ENCODE data around the gene ADRA2B.
"Not testable (repeated sequence)": the region's sequence is repeated elsewhere in the genome, so short reads cannot be mapped to it uniquely, and the experiment has no call there.

DNA sequence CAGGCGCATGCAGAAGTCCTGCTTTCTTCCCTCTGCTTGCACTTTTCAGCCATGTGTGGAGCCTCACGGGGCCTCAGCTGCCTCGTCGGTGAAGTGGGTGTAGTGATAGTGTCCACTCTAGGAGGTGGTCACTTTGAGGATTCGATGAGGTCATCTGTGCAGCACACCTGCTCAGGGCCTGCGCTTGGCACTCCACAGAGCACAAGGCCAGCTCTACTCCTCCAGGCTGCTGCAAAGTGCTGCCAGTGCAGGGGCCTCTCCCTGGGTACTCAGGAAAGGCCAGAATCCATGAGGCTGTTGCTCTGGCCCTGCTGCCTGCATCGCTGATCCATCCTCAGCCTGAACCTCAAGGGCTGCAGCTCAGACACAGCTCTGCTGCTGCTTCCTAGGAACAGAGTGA lies 49.9 kb downstream of the ADRA2B start:
- TF ChIP-seq, protein P1, sequence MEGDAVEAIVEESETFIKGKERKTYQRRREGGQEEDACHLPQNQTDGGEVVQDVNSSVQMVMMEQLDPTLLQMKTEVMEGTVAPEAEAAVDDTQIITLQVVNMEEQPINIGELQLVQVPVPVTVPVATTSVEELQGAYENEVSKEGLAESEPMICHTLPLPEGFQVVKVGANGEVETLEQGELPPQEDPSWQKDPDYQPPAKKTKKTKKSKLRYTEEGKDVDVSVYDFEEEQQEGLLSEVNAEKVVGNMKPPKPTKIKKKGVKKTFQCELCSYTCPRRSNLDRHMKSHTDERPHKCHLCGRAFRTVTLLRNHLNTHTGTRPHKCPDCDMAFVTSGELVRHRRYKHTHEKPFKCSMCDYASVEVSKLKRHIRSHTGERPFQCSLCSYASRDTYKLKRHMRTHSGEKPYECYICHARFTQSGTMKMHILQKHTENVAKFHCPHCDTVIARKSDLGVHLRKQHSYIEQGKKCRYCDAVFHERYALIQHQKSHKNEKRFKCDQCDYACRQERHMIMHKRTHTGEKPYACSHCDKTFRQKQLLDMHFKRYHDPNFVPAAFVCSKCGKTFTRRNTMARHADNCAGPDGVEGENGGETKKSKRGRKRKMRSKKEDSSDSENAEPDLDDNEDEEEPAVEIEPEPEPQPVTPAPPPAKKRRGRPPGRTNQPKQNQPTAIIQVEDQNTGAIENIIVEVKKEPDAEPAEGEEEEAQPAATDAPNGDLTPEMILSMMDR (IDR thresholded peaks at IDR 0.05; ENCODE audit: extremely low read depth in 1 of 2, insufficient read depth in 1 of 2, low read depth in 1 of 2, low read length in 2 of 2) = not testable (repeated sequence)
- TF ChIP-seq EZH2 (IDR thresholded peaks at IDR 0.05; ENCODE audit: borderline replicate concordance, low read depth, low read length, severe bottlenecking); POLR2A (IDR thresholded peaks at IDR 0.05; ENCODE audit: low read depth, low read length); POLR2AphosphoS5 (IDR thresholded peaks at IDR 0.05; ENCODE audit: insufficient read depth, low read depth, low read length); JUN (IDR thresholded peaks at IDR 0.05; ENCODE audit: borderline replicate concordance, insufficient read depth, insufficient read length, low read depth); MYC (IDR thresholded peaks at IDR 0.05; ENCODE audit: low read depth, low read length); GATA2 (IDR thresholded peaks at IDR 0.05; ENCODE audit: insufficient read depth, insufficient read length, low read depth, low read length): not testable (repeated sequence)

Data from endothelial cell of umbilical vein (primary cell).